Prostate gland (tissue), 2 donors: ENCODE measurements around the gene NCOA1. TPM values are rescaled to one million over a fixed set of nuclear protein-coding genes. Genes with fewer than 3 reads are reported as not detected.

Experiments
- DNase-seq: peaks from one replicate; pipeline ENCODE4 v3.0.0-alpha.2; 2019; ENCODE audit warnings: low spot score
- H3K27ac ChIP-seq, 2 donors: fragments of 200-600 bp; sonication (generic); 2 replicates each; pipeline ENCODE4 v1.5.1; 2017 to 2019
- H3K27me3 ChIP-seq: fragments of 200-600 bp; sonication (generic); replicated peaks from 2 replicates; pipeline ENCODE4 v1.5.1; 2019; ENCODE audit not compliant: insufficient read depth
- H3K36me3 ChIP-seq, 2 donors: fragments of 200-600 bp; sonication (generic); 1 replicate in 1 of 2; 2 replicates in 1 of 2; pipeline versions ENCODE4 v1.5.1 to v1.8.1; 2017 to 2019
- H3K4me1 ChIP-seq: fragments of 200-600 bp; sonication (generic); replicated peaks from 2 replicates; pipeline ENCODE4 v1.5.1; 2019
- H3K4me3 ChIP-seq, 2 donors: fragments of 200-600 bp; sonication (generic); 2 replicates each; pipeline ENCODE4 v1.5.1; 2017 to 2019
- H3K9me3 ChIP-seq: fragments of 200-600 bp; sonication (generic); 2 replicates; pipeline ENCODE4 v1.5.1; 2017
- POLR2A ChIP-seq: fragments of 450-650 bp; IDR thresholded peaks from one replicate; pipeline ENCODE4 v1.6.1; 2016; ENCODE audit warnings: antibody characterized with exemption, mild to moderate bottlenecking
- POLR2AphosphoS5 ChIP-seq: sonication (generic); formaldehyde crosslinking; IDR thresholded peaks from one replicate; pipeline ENCODE4 v1.6.1; 2017; ENCODE audit warnings: antibody characterized with exemption
- WGBS: methylation state at CpG from one replicate; pipeline ENCODE4 v1.1.5; 2018; 5-methylcytosine and 5-hydroxymethylcytosine counted together
- intact Hi-C: fragments of 100-400 bp; cut with DNase I; formaldehyde crosslinking; loops from one replicate; pipeline ENCODE4 v1.14.2; 2022
- total RNA-seq, 2 donors: library from RNA; depleted of rRNA; stranded (reverse); fragments of >200 nt; gene quantifications; one replicate each; pipeline ENCODE4 v1.1.0, GENCODE V29; 2016
- TF ChIP-seq, protein P1 (sequence below), 4 experiments: fragments of 200-600 bp in 2 of 4; fragments of 450-650 bp in 2 of 4; sonication (generic) in 2 of 4; IDR thresholded peaks; 1 replicate in 3 of 4; 2 replicates in 1 of 4; pipeline ENCODE4 v1.5.1; 2016 to 2019; ENCODE audit warnings: antibody characterized with exemption in 4 of 4, mild to moderate bottlenecking in 2 of 4, moderate library complexity in 2 of 4

The NCOA1 gene
- total RNA-seq, 2 donors from 2014 or later: 24.9 to 72.4 TPM

DNA sequence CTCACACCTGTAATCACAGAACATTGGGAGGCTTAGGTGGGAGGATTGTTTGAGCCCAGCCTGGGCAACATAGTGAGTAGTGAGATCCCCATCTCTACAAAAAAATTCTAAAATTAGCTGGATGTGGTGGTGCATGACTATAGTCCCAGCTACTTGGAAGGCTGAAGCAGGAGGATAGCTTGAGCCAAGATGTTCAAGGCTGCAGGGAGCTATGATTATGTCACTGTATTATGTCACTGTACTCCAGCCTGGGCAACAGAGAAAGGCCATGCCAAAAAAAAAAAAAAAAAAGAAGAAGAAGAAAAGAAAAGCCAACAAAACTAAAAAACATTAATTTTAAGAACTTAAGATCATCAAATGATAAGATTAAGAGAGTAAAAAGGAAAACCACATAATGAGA lies 17.4 kb upstream of the NCOA1 start:
- Histone ChIP-seq H3K4me3 (no peak overlapping the region), H3K27ac (no peak overlapping the region), H3K4me1 (no peaks in the 10 kb centered on the region), H3K9me3 (no peaks in the 10 kb centered on the region), H3K27me3 (no peaks in the 10 kb centered on the region), H3K36me3 (no peaks in the 10 kb centered on the region)
- DNase-seq: no peak
- intact Hi-C loops: no loop called here
- TF ChIP-seq, protein P1, sequence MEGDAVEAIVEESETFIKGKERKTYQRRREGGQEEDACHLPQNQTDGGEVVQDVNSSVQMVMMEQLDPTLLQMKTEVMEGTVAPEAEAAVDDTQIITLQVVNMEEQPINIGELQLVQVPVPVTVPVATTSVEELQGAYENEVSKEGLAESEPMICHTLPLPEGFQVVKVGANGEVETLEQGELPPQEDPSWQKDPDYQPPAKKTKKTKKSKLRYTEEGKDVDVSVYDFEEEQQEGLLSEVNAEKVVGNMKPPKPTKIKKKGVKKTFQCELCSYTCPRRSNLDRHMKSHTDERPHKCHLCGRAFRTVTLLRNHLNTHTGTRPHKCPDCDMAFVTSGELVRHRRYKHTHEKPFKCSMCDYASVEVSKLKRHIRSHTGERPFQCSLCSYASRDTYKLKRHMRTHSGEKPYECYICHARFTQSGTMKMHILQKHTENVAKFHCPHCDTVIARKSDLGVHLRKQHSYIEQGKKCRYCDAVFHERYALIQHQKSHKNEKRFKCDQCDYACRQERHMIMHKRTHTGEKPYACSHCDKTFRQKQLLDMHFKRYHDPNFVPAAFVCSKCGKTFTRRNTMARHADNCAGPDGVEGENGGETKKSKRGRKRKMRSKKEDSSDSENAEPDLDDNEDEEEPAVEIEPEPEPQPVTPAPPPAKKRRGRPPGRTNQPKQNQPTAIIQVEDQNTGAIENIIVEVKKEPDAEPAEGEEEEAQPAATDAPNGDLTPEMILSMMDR (IDR thresholded peaks at IDR 0.05): no peak
- TF ChIP-seq POLR2A: no peak
- no peak for TF ChIP-seq POLR2AphosphoS5

DNA sequence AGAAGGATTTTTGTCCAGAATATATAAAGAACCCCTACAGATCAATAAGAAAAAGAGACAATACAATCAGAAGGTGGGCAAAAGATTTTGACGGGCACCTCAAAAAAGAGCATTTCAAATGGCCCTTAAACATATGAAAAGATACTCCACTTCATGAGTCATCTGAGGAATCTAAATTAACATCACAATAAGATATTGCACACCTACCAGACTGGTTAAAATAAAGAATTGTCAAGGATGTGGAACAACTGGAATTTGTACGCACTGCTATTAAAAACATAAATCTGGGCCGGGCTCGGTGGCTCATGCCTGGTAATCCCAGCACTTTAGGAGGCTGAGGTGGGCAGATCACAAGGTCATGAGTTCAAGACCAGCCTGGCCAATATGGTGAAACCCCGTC lies 17.0 kb upstream of the NCOA1 start:
- Histone ChIP-seq H3K4me3 (no peak overlapping the region), H3K27ac (no peak overlapping the region), H3K4me1 (no peaks in the 10 kb centered on the region), H3K27me3 (no peaks in the 10 kb centered on the region), H3K9me3 (no peaks in the 10 kb centered on the region), H3K36me3 (no peaks in the 10 kb centered on the region)
- WGBS: 90% methylated on average over 5 of the region's 5 CpGs
- TF ChIP-seq, protein P1 (IDR thresholded peaks at IDR 0.05): no peak
- TF ChIP-seq POLR2A (no peak), POLR2AphosphoS5 (no peak)
- no peak for DNase-seq
- intact Hi-C loops: no loop called here

DNA sequence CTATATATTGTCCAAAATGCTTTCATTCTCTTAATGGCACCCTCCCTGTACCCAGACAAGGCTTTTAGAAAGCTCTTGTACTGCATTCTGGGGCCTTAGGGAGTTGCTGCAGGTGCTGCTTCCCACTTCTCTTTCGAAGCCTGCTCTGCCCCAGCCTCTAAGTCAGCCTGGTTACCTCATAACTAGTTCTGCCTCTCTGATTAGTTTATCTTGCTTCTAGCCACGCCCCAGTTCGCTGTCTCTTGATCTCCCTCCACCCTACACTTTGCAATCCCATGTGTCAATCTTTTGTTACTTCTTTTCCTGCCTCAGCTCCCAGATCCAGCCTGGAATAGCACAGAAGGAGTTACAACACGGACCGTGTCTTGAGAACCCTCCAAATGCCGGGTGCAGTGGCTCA lies 13.8 kb upstream of the NCOA1 start:
- no peak for TF ChIP-seq POLR2AphosphoS5
- Histone ChIP-seq H3K4me3 (no peak overlapping the region), H3K9me3 (no peaks in the 10 kb centered on the region), H3K4me1 (no peaks in the 10 kb centered on the region), H3K27me3 (no peaks in the 10 kb centered on the region), H3K36me3 (no peaks in the 10 kb centered on the region), H3K27ac (no peak overlapping the region)
- no peak for DNase-seq
- intact Hi-C loops: no loop called here
- WGBS: 77% methylated on average over 6 of the region's 6 CpGs

DNA sequence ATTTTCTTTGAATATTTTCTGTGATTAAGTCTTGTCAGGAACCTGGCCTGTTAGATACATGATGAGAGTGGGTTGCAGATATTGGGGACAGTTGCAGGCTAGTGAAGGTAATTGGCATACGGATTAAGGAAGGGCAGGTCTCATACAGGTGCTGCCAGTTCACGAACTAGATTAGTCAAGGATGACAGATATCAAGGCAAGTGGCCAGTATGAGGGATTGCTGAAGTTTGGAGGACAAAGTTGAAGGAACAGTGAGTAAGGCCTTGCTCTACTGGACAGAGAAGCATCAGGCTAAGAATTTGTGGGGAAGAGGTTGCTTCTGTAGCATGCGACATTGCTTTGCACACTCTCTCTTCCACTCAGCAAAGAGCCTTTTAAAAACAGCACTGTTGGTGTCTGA lies 12.8 kb upstream of the NCOA1 start:
- no peaks in the 10 kb centered on the region for H3K9me3 ChIP-seq
- WGBS: 93% methylated on average over 3 of the region's 3 CpGs
- H3K4me3 ChIP-seq: no peak overlapping the region
- no peak overlapping the region for H3K27ac ChIP-seq
- intact Hi-C loops: no loop called here
- H3K36me3 ChIP-seq: no peaks in the 10 kb centered on the region
- no peaks in the 10 kb centered on the region for H3K27me3 ChIP-seq
- DNase-seq: no peak
- TF ChIP-seq, protein P1 (IDR thresholded peaks at IDR 0.05): no peak
- TF ChIP-seq POLR2A (no peak), POLR2AphosphoS5 (no peak)
- H3K4me1 ChIP-seq: no peaks in the 10 kb centered on the region

DNA sequence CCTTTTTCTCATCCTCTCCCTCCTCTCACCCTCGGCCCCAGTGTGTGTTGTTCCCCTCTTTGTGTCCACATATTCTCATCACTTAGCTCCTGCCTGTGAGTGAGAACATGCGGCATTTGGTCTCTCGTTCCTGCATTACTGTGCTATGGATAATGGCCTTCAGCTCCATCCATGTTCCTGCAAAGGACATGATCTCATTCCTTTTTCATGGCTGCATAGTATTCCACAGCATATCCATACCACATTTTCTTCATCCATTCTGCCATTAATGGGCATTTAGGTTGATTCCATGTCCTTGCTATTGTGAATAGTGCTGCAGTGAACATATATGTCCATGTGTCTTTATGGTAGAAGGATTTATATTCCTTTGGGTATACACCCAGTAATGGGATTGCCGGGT lies 10.8 kb upstream of the NCOA1 start:
- no peak for TF ChIP-seq POLR2A
- TF ChIP-seq POLR2AphosphoS5: no peak
- TF ChIP-seq, protein P1 (IDR thresholded peaks at IDR 0.05): no peak
- intact Hi-C loops: no loop called here
- no peak for DNase-seq
- Histone ChIP-seq H3K4me1 (no peaks in the 10 kb centered on the region), H3K9me3 (no peaks in the 10 kb centered on the region), H3K4me3 (no peak overlapping the region), H3K36me3 (no peaks in the 10 kb centered on the region), H3K27me3 (no peaks in the 10 kb centered on the region), H3K27ac (no peak overlapping the region)
- 97% methylated on average over 4 of the region's 4 CpGs for WGBS
